ENCODE data around the gene ALDH1B1.

DNA sequence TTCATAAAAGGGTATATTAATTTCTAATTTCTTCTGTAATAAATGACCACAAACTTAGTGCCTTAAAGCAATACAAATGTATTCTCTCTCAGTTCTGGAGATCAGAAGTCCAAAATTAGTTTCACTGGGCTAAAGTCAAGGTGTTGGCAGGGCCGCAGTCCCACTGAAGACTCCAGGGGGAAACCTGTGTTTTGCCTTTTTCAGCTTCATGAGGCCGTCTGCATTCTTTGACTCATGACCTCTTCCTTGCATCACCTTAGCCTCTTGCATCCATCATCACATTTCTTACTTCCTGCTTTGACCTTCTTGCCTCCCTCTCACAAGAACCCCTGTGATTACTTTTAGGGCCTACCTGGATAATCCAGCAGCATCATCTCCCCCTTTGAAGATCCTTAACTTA, 42.0 kb upstream of the ALDH1B1 start:
- TF ChIP-seq, protein P1, sequence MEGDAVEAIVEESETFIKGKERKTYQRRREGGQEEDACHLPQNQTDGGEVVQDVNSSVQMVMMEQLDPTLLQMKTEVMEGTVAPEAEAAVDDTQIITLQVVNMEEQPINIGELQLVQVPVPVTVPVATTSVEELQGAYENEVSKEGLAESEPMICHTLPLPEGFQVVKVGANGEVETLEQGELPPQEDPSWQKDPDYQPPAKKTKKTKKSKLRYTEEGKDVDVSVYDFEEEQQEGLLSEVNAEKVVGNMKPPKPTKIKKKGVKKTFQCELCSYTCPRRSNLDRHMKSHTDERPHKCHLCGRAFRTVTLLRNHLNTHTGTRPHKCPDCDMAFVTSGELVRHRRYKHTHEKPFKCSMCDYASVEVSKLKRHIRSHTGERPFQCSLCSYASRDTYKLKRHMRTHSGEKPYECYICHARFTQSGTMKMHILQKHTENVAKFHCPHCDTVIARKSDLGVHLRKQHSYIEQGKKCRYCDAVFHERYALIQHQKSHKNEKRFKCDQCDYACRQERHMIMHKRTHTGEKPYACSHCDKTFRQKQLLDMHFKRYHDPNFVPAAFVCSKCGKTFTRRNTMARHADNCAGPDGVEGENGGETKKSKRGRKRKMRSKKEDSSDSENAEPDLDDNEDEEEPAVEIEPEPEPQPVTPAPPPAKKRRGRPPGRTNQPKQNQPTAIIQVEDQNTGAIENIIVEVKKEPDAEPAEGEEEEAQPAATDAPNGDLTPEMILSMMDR (IDR thresholded peaks at IDR 0.05): no peak
- TF ChIP-seq POLR2A (IDR thresholded peaks at IDR 0.05): no peak
- no peak for TF ChIP-seq EP300 (IDR thresholded peaks at IDR 0.05)
- TF ChIP-seq POLR2AphosphoS5 (IDR thresholded peaks at IDR 0.05): no peak

Data from sigmoid colon (tissue), 4 donors.